HG02798 (cell line): Measurements from ENCODE around the gene MAML3.

Experiments
- ATAC-seq: cut with Tn5 transposase; IDR thresholded peaks from one replicate; pipeline ENCODE4 v1.9.1; 2021; ENCODE audit warnings: mild to moderate bottlenecking; ENCODE audit not compliant: unreplicated experiment, poor library complexity

MAML3 gene

DNA sequence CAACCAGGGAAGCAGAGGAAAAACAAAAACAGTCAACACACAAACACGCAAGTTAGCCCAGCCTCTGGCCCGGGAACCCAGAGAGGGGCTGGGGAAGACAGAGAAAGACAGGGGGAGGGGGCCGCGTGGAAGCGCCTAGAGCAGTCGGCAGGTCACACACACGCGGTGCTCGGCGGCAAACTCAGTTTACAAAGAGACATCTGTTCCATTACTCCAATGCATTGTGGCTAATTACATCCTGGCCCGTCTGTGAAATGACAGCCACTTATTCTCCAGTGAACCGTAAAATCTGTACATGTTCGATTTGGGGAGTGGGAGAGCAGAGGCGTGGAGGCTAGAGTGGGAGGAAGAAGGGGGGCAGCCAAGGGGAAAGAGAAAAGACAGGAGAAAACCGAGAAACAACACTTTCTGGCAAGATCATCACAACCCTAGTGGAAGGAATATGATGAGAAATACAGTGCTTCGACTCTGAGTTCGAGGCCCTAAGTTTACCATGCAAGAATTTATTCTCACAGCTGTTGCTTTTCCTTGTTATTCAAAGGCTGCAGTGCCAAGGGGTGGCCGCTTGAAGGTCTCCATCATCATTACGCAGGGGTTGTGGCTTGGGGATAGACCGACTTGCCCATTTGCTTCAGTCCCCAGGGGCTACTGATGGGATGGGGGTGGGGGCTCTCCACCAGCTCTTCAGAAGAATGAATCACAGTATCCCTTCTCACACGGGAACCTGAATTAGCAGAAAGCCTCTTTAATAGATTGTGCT lies 320.7 kb downstream of the MAML3 start:
- ATAC-seq: no peak

DNA sequence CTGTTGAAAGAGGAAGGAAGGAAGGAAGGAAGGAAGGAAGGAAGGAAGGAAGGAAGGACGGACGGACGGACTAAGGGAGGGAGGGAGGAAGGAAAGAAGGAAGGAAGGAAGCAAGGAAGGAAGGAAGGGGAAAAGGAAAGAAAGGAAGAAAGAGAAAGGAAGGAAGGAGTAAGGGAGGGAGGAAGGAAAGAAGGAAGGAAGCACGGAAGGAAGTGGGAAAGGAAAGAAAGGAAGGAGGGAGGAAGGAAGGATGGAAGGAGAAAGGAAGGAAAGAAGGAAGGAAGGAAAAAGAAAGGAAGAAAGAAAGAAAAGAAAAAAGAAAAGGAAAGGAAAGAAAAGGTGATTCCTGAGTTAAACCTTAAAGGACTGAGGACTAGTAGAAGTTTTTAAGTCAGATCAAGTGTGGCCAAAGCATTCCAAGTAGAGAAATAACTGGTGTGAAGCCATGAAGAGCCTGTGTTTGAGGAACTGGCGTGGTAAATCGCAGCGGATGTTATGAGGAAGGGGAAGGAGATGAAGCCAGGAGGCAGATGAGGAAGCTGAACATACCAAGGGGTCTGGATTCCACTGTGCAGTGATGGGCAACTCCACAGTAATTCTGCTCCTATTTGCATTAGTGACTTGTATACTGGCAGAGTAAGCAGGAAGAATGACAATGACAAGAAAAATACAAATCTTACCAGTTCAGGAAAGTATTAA lies 324.9 kb downstream of the MAML3 start:
- ATAC-seq: no peak

DNA sequence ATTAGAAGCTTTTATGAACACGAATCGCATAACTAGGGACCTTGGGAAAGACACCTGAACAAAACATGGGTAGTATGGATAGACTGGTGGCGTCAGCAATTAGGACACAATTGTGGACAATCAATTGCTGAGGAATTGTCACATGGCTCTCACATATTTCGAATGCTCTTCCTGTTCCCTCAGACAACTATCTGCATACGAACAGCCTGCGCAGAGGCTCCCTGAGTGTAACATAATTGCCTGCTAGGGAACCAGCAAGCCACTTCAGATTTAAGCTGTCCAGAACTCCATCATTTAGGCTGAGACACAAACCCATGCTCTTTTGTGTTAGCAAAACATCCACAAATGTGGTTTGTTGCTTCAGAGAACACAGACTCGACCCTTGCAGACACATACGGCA lies 327.6 kb downstream of the MAML3 start:
- no peak for ATAC-seq

DNA sequence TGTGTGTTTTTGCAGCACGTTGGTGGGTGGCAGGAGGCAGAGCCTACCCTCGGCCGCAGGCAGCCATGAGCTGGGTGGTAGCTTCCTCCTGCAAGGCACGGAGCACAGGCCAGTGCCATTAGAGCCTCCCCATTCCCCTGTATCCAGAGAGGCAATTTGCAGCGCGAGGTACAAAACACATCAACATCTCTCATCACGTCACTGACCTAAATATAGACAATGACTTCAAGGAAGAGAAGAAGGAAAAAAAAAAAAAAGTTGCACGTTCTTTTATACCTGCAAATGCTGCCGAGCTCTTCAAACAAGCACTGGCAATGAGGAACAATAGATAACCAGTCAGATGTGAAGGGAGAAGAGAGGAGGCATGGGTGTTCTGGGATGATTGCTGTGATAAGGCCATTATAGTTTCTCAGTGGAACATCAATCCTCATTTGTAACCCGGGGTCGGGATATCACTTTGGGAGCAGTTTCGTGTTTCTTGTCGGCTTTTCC lies 328.4 kb downstream of the MAML3 start:
- no peak for ATAC-seq

DNA sequence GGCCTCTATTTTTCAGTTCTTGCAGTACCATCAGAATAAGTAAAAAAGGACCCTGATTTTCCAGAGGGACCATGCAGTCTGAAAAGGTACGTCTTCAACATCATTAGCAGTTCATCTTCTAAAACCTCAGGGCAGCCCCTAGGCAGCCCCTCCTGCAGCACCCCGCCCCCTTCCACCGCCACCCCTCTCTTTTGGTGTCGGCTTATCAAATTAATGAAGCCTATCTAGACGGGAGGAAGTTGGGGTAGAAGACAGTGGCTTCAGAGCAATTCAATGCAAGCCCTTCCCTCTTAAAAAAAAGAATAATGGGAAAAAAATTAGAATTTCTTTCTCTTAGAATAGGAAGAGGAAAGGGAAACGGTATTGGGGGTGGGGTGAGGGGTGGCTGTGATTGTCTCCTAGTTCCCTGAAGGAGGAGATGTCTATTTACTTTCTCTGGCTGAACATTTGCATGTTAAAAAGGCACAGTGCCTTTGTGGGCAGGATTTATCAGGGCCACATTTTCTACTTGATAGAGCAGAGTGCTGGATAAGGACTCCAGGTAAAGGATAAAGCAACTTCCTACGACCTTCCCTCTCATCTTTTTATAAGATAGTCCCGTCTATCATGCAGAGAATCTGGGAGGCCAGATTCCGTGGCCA lies 329.0 kb downstream of the MAML3 start:
- ATAC-seq: no peak

DNA sequence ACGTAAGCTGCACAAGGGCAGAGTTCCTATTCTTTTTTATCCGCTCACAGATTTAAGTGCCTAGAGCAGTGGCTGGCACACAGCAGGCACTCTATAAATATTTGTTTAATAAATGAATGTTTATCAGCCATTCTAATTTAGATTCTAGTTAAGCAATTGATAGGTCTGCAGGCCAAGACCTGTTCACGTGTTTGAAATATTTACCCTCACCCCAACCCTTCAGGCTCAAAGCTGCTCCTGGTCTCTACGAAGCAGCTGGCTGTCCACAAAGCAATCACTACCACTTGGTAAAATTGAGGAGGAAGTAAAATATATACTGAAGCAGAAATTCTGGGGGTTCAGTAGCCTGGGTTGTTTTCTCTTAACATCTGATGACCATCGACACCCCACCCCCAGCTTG lies 330.2 kb downstream of the MAML3 start:
- no peak for ATAC-seq

DNA sequence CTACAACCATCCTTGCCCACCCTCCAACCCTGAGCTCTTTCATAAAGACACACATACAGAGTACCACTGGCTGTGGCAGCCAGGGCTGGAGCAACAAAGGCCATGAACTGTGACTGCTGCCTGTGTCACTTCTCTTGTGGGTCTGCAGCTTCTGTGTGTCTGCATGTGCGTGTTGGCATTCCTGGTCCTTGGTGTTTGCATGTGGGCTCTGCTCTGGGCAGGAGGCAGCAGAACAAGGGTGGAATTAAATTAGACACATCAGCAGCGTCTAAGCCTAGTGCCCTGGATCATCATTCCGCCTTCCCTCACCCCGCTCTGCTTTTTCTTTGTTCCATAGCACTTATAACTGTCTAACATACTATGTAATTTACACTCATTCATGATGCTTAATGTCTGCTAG lies 330.6 kb downstream of the MAML3 start:
- ATAC-seq: no peak

DNA sequence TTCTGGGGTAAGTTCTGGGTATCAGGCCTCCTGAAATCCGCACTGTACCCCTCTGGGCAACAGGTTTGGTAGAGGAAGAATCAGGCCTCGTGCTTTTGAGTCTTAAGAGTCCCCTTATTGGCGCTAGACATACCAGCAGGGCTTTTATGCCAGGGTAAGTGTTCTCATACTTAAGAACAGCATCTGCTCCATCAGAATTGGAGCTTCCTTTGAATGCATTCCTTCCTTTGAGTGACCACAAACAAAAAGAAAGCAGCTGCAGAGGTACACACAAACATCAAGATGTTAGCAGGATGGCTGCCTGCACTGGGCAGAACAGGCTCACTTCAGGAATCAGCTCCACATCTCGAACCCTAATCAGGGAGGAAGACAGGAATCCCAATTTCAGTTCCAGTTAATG lies 331.6 kb downstream of the MAML3 start:
- no peak for ATAC-seq

DNA sequence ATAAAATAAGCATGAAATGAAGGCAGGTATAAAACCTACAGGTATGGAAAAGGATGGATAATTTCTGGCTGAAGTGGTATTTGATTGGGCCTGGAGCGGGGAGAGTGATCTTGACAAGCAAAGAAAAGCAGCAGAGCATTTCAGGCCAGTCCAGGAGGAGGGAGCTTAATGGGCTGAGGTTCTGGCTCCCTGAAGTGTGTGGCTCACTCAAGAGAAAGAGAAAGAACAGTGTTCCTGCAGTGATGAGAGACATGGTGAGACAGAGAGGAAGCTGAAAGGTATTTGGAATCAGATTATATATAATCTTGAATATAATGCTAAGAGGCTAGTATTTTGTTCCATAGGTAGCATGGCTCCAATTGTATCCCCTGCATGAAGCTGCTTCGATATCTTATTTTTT lies 334.9 kb downstream of the MAML3 start:
- ATAC-seq: no peak

DNA sequence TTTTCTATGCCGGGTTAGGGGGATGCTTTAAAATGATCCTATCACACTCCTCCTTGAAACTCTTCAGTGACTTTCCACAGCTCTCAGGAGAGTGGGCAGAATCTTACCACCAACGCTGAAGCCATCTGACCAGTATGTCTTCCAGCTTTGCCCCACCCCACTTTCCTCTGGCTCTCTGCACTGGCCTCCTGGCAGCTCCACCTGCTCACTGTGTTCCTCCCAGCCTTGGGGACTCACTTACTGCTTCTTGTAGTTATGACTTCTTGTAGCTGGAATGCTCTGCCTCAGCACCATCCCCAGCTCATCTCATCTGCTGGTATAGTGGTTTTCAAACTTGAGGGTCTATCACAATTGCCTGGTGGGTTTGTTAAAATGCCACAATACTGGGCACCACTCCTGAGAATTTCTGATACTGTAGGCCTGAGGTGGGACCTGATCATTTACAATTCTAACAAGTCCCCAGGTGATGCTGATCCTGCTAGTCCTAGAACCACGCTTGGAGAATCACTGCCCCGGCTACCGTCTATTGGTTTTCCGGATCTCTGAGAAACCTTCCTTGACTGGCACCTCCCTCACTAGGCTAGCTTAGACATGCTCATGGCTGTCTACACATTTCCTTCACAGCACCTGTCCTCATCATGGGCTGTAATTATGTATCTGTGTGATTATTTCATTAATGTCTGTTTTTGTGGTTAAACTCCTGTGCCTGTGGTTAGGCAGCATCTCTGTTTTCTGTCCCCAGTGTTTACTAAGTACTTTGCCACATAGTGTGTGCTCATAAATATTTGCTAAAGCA lies 336.1 kb downstream of the MAML3 start:
- ATAC-seq: no peak

DNA sequence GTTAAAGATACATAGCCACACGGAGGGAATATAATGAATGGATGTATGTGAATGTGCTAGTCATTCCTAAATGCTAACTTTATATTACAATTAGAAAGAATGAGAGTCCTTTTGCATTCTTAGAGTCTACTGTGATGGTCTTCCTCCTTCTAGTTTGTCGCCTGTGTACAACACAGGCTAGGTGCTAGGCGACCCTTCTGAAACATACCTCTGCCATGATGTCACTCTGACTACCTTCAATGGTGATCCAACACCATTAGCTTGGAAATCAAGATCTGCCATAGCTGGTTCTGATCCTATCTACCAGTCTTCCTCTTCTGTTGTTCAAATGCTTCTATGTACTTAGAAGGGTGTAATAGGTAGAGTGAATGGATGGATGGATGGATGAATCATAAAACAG lies 337.1 kb downstream of the MAML3 start:
- ATAC-seq: no peak

DNA sequence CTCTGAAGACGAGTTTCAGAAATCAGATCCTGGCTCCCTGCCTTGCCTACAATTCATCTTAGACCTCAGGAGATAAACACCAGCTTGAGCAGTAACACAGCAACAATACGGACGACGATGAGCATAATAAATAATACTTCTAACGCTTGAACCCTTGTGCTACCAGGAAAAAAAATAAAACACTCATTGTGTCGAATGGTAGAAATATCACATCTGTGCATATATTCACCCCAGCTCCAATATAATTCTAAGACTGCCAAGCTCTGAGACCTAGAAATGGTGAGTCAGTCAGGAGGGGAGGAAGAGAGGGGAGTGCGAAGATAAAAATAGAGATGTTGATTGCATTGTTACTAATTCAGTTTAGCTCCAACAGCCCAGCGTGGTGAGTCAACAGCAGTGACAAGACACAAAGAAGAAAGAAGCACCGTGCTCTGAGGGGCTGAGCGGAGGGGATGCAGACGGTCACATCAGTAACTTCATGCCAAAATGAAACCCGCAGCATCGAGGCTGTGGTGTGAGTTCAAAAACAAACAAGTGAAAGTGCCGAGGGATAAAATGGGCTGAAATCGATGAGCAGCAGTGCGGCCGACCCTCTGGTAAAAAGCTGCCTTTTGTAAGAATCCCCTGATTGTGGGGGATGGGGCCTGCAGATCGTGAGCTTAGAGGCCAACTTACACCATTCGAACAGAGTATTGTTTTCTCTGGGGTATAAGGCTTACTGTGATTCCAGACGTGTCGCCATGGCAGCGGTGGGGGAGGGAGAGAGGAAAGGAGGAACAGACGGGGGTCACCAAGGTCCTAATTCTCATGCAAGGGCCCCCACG lies 338.0 kb downstream of the MAML3 start:
- ATAC-seq: no peak

DNA sequence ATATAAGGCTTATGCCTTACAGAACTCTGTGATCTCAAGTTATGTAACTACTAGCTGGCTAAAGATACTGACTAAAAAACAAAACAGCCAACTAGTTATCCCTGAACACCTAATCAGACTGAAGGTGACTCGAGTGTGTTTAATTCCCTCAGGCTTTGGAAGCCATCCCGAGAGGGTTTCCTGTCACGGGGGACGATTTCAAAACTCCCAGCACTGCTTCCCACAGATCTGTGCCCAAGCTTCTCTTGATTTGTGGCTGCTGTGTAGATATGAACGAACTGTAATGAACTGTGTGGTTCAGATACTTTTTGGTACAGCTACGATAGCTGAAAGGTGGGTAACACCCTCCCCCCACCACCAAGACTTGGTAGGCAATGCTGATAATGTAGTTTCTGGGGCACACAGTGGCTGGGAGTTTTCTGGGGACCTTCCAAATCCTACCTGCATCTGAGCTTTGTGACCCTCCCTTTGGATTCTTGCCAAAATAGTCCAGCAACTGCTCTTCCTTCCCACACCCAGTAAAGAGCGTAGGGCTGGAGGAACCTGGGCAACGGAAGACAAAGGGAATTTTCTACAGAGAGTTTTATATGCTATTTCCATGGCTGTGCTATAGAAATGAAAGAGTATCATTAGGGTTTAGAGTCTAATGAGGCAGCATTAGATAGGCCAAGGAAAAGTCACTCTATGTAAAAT lies 339.5 kb downstream of the MAML3 start:
- ATAC-seq: no peak

DNA sequence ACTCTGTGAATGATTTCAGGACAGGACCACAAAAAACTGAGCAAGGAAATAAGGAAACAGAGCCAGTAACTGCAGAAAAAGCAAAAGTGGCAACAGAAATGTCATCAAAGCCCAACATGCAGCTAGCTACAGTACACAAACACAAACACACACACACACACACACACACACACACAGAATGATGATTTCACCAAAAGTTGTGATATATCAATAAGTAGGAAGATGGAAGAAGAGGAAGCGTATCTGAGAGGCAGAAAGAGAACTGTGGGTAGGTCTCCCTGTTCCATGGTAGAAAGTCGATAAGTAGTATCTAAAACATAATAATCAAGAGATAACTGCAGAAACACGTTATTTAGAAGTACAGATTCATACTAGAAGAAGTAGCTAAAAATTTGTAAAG lies 340.1 kb downstream of the MAML3 start:
- ATAC-seq: no peak

DNA sequence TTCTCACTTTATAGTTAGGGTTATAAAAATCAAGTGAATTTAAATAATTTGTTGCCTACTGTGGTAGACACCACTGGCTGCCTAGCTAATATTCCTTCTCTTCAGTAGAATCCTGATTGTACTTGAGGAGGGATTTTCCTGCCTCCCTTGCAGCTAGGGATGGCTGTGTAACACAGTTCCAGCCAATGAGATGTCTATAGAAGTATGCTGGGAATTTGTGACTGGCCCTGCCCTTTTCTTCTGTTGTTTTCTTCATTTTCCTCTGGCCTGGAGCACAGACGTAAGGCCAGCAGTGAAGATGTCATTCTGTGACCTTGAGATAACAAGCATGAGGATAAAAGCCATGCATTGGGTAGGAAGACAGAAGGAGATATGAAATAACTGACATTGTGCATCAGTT lies 343.3 kb downstream of the MAML3 start:
- ATAC-seq: no peak

DNA sequence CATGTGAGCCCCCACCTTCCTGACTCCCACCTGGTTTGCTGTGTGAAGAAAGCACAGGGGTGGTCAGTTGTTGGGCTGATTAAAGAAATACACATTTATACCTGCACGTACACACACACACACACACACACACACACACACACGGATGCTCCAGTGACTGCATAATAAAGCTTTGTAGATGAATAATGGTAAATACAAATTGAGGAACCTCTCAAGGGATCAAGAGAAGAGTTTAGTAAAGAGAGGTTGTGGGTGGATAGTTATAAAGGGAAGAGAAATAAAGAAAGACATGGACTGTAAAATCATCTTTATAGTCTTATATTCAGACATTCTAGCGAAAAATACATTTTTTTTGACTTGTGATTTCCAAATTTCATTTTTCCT lies 344.2 kb downstream of the MAML3 start:
- ATAC-seq: no peak

DNA sequence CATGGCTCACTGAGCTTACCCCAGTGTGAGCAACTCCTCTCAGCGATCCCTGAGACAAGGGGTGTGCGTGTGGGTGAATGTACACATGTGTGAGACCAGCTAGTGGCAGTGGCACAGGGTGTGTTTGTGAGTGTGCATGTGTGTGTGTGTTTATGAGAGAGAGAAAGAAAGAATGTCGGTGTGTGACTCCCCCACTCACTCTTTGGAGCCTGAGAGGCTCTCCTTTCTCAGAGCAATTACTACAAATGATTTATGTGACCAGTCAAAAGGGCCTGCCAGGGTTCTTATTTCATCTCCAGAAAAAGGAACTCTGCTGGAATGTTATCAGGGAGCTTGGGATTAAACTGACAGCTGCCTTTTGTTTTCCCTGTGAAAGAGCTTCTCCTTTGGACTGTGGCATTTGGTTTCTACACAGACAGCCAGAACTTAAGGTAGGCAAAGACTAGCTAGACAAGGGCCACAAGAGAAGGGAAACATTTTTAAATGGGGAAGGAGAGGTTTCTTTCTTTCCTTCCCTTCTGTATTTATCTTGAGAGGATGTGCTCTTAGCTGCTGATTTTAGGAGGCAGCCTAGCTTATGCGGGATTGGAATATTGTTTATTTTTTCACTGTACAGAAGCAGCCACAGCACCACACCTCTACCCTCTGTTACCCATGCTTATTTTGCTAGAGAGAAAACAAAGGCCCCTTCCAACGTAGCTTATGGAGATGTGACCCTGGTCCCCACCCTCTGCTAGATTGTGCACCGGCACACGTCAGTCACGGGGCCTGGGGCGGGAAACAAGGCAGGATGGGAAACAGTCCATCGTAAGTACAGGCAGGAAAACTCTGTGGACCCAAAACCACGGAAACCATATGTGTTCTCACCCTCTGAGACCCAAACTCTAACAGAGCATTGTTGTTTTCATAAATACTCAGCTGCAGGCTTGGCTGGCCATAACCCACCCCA lies 344.9 kb downstream of the MAML3 start:
- ATAC-seq: no peak

DNA sequence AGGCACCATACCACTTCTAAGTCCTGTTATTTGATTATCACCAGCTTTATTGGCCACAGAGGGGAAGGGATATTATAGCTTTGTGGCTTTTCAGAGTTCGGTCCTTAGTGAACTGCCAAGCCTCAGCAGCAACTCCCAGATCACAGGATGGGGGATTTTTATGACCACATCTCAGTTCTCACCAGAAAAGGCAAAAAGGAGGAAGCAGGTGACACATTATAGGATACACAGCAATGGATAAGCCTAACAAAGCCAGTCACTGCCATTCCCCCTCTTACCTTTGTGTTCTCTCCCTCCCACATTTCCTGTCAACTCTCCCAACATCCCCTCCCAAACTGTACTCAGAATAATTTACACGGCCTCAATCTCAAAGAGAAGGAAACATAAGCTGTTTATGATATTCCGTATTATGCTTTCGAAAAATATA lies 345.6 kb downstream of the MAML3 start:
- ATAC-seq: no peak
